SK-N-MC (cell line): ENCODE results near the gene NKIRAS1.

ENCODE experiments used
- DNase-seq: peaks from one replicate; pipeline ENCODE4 v3.0.0-alpha.2; 2011; ENCODE audit warnings: low read depth, low spot score
- H3K27ac ChIP-seq: fragments of 200-600 bp; sonication (generic); 2 replicates; pipeline ENCODE4 v1.5.1; 2016; ENCODE audit warnings: mixed run types
- H3K36me3 ChIP-seq: fragments of 200-600 bp; sonication (generic); 2 replicates; pipeline ENCODE4 v1.6.1; 2017; ENCODE audit warnings: antibody characterized with exemption, low read length, mixed read lengths; ENCODE audit not compliant: insufficient read depth
- H3K4me3 ChIP-seq: fragments of 200-600 bp; sonication (generic); 2 replicates; pipeline ENCODE4 v1.5.1; 2016
- H3K9ac ChIP-seq: fragments of 200-600 bp; sonication (generic); 2 replicates; pipeline ENCODE4 v1.8.0; 2017; ENCODE audit warnings: mixed run types, mixed read lengths; ENCODE audit not compliant: insufficient read length
- H3K9me3 ChIP-seq: fragments of 200-600 bp; sonication (generic); 2 replicates; pipeline ENCODE4 v1.6.1; 2017; ENCODE audit warnings: low read depth, mild to moderate bottlenecking, antibody characterized with exemption, low read length, moderate library complexity, mixed read lengths
- EZH2 ChIP-seq: fragments of 200-600 bp; sonication (generic); IDR thresholded peaks from one replicate; pipeline ENCODE4 v1.6.1; 2017; ENCODE audit warnings: antibody characterized with exemption
- FOXP2 ChIP-seq: optimal IDR thresholded peaks from 2 replicates; pipeline ENCODE3; 2011; ENCODE audit warnings: mild to moderate bottlenecking, moderate library complexity; ENCODE audit not compliant: insufficient read depth; ENCODE audit errors: extremely low read length, control extremely low read depth
- POLR2AphosphoS5 ChIP-seq: IDR thresholded peaks from 2 replicates; pipeline ENCODE4 v1.6.1; 2012; ENCODE audit warnings: mild to moderate bottlenecking, low read depth, low read length, borderline replicate concordance

Gene NKIRAS1

GRCh38 chr3:23869977-23870662, 46.7 kb downstream of the NKIRAS1 start:
- Histone ChIP-seq H3K4me3 (no peak overlapping the region), H3K27ac (no peak overlapping the region), H3K36me3 (no peaks in the 10 kb centered on the region), H3K9ac (no peak overlapping the region), H3K9me3 (no peaks in the 10 kb centered on the region)
- DNase-seq: no peak
- no peak for TF ChIP-seq POLR2AphosphoS5
- no peak for TF ChIP-seq FOXP2
- TF ChIP-seq EZH2: no peak

DNA sequence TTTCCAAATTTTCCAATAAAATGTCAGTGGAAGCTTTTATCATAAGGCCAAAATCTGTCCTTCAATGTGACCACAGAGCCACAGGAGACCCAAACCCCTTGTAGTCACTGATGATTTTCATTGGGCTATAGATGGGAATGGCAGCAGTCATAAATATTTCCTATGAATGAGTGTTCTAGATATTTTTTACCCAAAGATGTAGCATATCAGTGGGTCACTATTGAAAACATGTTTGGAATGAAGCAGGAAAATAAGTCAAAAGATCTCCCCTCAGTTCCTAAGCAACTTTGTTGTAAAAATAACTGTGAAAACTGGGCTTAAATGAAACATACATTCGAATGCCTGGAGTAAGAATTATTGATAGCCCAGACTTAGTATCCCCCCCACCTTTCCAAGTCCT, 49.0 kb downstream of the NKIRAS1 start:
- no peak for DNase-seq
- TF ChIP-seq FOXP2 (no peak), POLR2AphosphoS5 (no peak), EZH2 (no peak)
- Histone ChIP-seq H3K36me3 (no peaks in the 10 kb centered on the region), H3K9ac (no peak overlapping the region), H3K9me3 (no peaks in the 10 kb centered on the region), H3K27ac (no peak overlapping the region), H3K4me3 (no peak overlapping the region)

DNA sequence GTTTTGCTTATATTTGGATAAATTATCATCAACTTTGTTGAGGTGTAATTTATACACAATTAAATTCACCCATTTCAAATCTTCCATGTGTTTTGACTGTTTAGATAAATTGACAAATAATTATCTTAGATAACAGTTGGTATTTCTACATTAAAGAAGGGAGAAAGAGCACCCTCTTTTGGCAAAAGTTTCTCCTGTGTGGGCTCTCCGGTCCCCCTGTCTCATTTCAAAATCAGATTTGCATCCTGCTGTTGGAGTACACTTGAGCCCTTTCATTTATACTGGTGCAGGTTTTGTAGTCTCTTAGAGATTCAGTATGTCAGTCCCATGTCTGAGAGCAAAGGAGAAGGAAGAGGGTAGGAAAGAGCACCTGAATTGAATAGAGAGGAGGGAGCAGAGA, 49.4 kb downstream of the NKIRAS1 start:
- no peak overlapping the region for H3K27ac ChIP-seq
- H3K9ac ChIP-seq: no peak overlapping the region
- no peaks in the 10 kb centered on the region for H3K9me3 ChIP-seq
- no peak overlapping the region for H3K4me3 ChIP-seq
- DNase-seq: no peak
- no peaks in the 10 kb centered on the region for H3K36me3 ChIP-seq
- TF ChIP-seq FOXP2 (no peak), EZH2 (no peak), POLR2AphosphoS5 (no peak)

DNA sequence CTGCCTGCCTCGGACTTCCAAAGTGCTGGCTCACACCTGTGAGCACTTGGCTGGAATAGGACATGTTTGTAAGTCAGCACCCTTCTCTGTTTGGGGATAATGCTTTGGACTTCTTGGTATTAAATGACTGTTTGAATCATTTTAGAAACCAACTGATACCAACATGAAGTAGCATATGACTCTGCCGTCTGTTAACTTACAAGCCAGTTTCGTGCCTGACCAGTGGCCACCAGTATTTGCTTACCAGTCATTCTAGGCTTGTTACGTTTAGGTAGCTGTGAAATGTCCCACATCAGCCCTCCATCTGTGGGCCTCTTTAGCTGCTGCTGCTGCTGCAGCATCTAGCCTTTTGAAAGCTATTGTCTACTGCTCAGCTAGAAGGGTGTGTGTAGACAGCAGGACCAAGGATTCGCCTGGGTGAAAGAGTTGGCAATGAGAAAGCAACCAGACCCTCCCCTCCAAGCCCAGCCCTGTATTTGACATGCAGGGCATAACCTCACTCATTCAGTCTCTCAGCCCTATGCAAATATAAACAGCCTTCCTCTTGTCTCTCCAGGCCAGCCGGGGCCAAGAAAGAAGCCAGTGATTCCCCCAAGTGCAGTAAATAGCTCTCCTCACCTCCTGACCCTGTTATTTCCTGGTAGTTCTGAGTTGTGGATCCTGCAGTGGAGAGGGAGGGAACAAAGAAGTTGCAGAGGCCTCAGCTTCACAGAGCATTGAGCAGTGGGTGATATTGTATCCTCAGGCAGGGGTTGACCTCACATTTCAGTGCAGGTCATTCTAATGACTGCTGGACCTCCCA, 51.0 kb downstream of the NKIRAS1 start:
- H3K4me3 ChIP-seq: no peak overlapping the region
- H3K9ac ChIP-seq: no peak overlapping the region
- H3K9me3 ChIP-seq: no peaks in the 10 kb centered on the region
- no peak for DNase-seq
- no peaks in the 10 kb centered on the region; the same call in 1 of the 2 replicates for H3K36me3 ChIP-seq
- no peak for TF ChIP-seq EZH2
- TF ChIP-seq FOXP2: no peak
- TF ChIP-seq POLR2AphosphoS5: no peak
- no peak overlapping the region for H3K27ac ChIP-seq

DNA sequence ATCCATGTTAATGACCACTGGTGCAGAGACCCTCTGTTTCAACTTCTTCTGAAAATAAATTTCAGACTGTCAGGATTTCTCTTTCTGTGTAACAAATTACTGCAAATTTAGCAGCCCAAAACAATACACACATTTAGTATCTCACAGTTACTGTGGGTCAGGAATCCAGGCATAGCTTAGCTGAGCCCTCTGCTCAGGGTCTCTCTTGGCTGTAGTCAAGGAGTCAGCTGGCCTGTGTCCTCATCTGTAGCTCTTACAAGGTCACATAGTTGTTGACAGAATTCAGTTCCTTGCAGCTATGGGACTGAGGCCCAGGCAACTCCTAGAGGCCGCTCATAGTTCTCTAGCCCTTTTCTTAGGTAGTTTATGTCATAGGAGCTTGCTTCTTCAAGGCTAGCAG, 51.9 kb downstream of the NKIRAS1 start:
- no peaks in the 10 kb centered on the region for H3K9me3 ChIP-seq
- no peaks in the 10 kb centered on the region; the same call in 1 of the 2 replicates for H3K36me3 ChIP-seq
- no peak overlapping the region for H3K9ac ChIP-seq
- DNase-seq: no peak
- TF ChIP-seq EZH2 (no peak), POLR2AphosphoS5 (no peak), FOXP2 (no peak)
- no peak overlapping the region for H3K4me3 ChIP-seq
- H3K27ac ChIP-seq: no peak overlapping the region

- Histone ChIP-seq H3K27ac (no peak overlapping the region), H3K9me3 (no peaks in the 10 kb centered on the region), H3K9ac (no peak overlapping the region), H3K4me3 (no peak overlapping the region), H3K36me3 (no peaks in the 10 kb centered on the region; the same call in 1 of the 2 replicates)
- DNase-seq: no peak
- TF ChIP-seq FOXP2: no peak
- TF ChIP-seq POLR2AphosphoS5: no peak
- no peak for TF ChIP-seq EZH2
Observed at GRCh38 chr3:23863060-23863459, 53.7 kb downstream of the NKIRAS1 start.

DNA sequence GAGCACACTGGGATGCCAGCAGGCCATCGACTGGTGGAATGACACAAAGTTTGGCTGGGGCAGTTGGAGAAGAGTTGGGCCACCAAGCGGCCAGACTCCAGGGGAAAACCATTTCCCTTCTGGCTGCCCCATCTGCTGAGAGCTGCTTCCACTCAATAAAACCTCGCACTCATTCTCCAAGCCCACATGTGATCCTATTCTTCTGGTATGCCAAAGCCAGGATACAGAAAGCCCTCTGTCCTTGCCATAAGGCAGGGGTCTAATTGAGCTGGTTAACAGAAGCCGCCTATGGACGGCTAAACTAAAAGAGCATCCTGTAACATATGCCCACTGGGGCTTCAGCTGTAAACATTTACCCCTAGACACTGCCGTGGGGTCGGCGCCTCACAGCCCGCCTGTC, 55.1 kb downstream of the NKIRAS1 start:
- no peak for DNase-seq
- Histone ChIP-seq H3K9ac (no peak overlapping the region), H3K36me3 (no peaks in the 10 kb centered on the region; the same call in 1 of the 2 replicates), H3K27ac (no peak overlapping the region), H3K4me3 (no peak overlapping the region), H3K9me3 (no peaks in the 10 kb centered on the region)
- TF ChIP-seq FOXP2 (no peak), POLR2AphosphoS5 (no peak), EZH2 (no peak)

- no peaks in the 10 kb centered on the region; the same call in 1 of the 2 replicates for H3K36me3 ChIP-seq
- no peak overlapping the region for H3K9ac ChIP-seq
- no peak for TF ChIP-seq POLR2AphosphoS5
- TF ChIP-seq FOXP2: no peak
- TF ChIP-seq EZH2: no peak
- no peaks in the 10 kb centered on the region for H3K9me3 ChIP-seq
- H3K27ac ChIP-seq: no peak overlapping the region
- no peak overlapping the region for H3K4me3 ChIP-seq
- DNase-seq: no peak
Observed at GRCh38 chr3:23859839-23860382, 56.9 kb downstream of the NKIRAS1 start.
